ENCODE data around the gene MAGI2. TPM values are rescaled to one million over a fixed set of nuclear protein-coding genes. Genes with fewer than 3 reads are reported as not detected.

The MAGI2 gene
- total RNA-seq, 1 experiment from 2014 or later = 0.22 TPM

- H3K4me1 ChIP-seq (ENCODE audit: control insufficient read depth in 1 of 2, insufficient read depth in 2 of 2, low read length in 2 of 2) = peaks cover 0 to 8% of the 10 kb centered on the region in 2 experiments; a peak in 3 of 4 replicates
- ChIA-PET POLR2A (no interaction called here), RAD21 (ENCODE audit: low non-redundant PET in 1 of 2, low total read pairs in 2 of 2, uncharacterized antibody in 2 of 2, unreplicated experiment in 2 of 2) (no interaction called here), CTCF (no interaction called here)
- no peaks in the 10 kb centered on the region for H3K27me3 ChIP-seq (ENCODE audit: insufficient read depth, low read length)
- no peak overlapping the region for H2AFZ ChIP-seq (ENCODE audit: low read depth, low read length, poor library complexity, severe bottlenecking)
- H3K79me2 ChIP-seq (ENCODE audit: insufficient read depth, low read length) = no peaks in the 10 kb centered on the region
- DNase-seq (ENCODE audit: low read depth, low spot score) = no peak
- no TSS peak for BruUV-seq (replicated peaks)
- no peaks in the 10 kb centered on the region for H3K9me3 ChIP-seq (ENCODE audit: control insufficient read depth in 1 of 2, insufficient read depth in 1 of 2, low read depth in 1 of 2, low read length in 2 of 2)
- no peak for TF ChIP-seq JUND (IDR thresholded peaks at IDR 0.05)
- no peak for TF ChIP-seq CTCF (IDR thresholded peaks at IDR 0.05 in 2 of 3, conservative IDR thresholded peaks at IDR 0.05 in 1 of 3; ENCODE audit: borderline replicate concordance in 1 of 3, insufficient read depth in 1 of 3, low read depth in 2 of 3, low read length in 2 of 3)
- no peak for TF ChIP-seq POLR2AphosphoS5 (IDR thresholded peaks at IDR 0.05; ENCODE audit: low read depth, low read length)
- TF ChIP-seq POLR2A (IDR thresholded peaks at IDR 0.05; ENCODE audit: borderline replicate concordance, extremely low read depth, insufficient read depth, insufficient read length) = no peak
- no peak for TF ChIP-seq REST (IDR thresholded peaks at IDR 0.05; ENCODE audit: low read depth)
- TF ChIP-seq SP1 (IDR thresholded peaks at IDR 0.05; ENCODE audit: low read depth) = no peak
- no peak overlapping the region for H3K4me2 ChIP-seq (ENCODE audit: low read length)
- no peak overlapping the region for H3K27ac ChIP-seq (ENCODE audit: low read depth, low read length)
- no peaks in the 10 kb centered on the region for H4K20me1 ChIP-seq (ENCODE audit: insufficient read depth)
- ATAC-seq = no peak
- H3K9ac ChIP-seq (ENCODE audit: low read length) = no peak overlapping the region
- H3K4me3 ChIP-seq (replicated peaks in 1 of 2; ENCODE audit: low read depth in 1 of 2, low read length in 2 of 2) = no peak overlapping the region
- H3K9me2 ChIP-seq (ENCODE audit: insufficient read depth) = no peaks in the 10 kb centered on the region
- intact Hi-C loops (cut with micrococcal nuclease) = no loop called here
- no peaks in the 10 kb centered on the region for H3K36me3 ChIP-seq (ENCODE audit: control insufficient read depth in 1 of 2, insufficient read depth in 2 of 2, low read length in 2 of 2)
Measured at GRCh38 chr7:78015574-78016260, 1437.8 kb downstream of the MAGI2 start.
